Fibroblast of villous mesenchyme (primary cell): Measurements from ENCODE around the gene LIPC. TPM values are rescaled to one million over a fixed set of nuclear protein-coding genes. Genes with fewer than 3 reads are reported as not detected.

ENCODE experiments used
- DNase-seq: peaks from one replicate; pipeline ENCODE4 v3.0.0-alpha.2; 2010; ENCODE audit warnings: low read depth
- H3K4me3 ChIP-seq: 2 replicates; pipeline ENCODE4 v1.5.1; 2011; ENCODE audit warnings: low read depth, mild to moderate bottlenecking, low read length
- total RNA-seq: library from RNA; depleted of rRNA; stranded (reverse); fragments of >200 nt; gene quantifications from 2 replicates; pipeline ENCODE4 v1.2.3, GENCODE V29; 2012
- TF ChIP-seq, protein P1 (sequence below): IDR thresholded peaks from 2 replicates; pipeline ENCODE4 v1.5.1; 2012; ENCODE audit warnings: low read depth, mild to moderate bottlenecking, low read length; ENCODE audit not compliant: insufficient read depth

The LIPC gene
- total RNA-seq, 1 donor: 0.86 TPM

- DNase-seq: no peak
- TF ChIP-seq, protein P1, sequence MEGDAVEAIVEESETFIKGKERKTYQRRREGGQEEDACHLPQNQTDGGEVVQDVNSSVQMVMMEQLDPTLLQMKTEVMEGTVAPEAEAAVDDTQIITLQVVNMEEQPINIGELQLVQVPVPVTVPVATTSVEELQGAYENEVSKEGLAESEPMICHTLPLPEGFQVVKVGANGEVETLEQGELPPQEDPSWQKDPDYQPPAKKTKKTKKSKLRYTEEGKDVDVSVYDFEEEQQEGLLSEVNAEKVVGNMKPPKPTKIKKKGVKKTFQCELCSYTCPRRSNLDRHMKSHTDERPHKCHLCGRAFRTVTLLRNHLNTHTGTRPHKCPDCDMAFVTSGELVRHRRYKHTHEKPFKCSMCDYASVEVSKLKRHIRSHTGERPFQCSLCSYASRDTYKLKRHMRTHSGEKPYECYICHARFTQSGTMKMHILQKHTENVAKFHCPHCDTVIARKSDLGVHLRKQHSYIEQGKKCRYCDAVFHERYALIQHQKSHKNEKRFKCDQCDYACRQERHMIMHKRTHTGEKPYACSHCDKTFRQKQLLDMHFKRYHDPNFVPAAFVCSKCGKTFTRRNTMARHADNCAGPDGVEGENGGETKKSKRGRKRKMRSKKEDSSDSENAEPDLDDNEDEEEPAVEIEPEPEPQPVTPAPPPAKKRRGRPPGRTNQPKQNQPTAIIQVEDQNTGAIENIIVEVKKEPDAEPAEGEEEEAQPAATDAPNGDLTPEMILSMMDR: no peak
- H3K4me3 ChIP-seq: no peak overlapping the region
Observed at GRCh38 chr15:58443308-58443707, 11.5 kb downstream of the LIPC start.

GRCh38 chr15:58444056-58444455, 12.3 kb downstream of the LIPC start:
- no peak overlapping the region for H3K4me3 ChIP-seq
- TF ChIP-seq, protein P1: no peak
- DNase-seq: no peak

DNA sequence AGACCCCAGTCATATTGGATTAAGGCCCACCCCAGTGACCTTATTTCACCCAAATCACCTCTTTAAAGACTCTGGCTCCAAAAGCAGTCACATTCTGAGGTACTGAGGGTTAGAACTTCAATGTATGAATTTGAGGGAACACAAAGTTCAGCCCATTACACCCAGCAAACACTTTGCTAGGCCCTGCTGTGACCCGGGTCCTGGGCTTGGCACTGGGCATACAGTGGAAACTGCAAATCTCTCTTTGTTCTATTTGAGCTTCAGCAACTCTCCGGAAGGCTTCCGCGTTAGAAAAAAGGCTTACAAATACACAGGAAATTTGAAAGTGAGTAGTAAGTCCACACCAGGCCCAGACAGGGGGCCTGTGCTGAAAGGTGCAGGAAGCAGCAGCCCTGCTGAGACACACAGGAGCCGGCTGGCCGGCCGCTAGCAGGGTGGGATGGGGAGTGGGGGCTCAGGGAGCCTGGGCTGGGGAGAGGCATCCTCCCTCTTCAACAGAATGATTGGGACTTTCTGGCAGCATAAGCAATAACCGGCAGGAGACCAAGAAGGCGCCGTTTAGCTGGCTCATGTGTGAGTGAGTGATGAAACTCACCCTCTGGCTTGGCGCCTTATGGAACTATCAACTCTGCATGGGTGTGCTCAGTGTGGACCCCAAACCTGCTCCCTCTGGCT, 13.0 kb downstream of the LIPC start:
- DNase-seq: no peak
- no peak overlapping the region for H3K4me3 ChIP-seq
- TF ChIP-seq, protein P1: no peak

GRCh38 chr15:58445865-58446264, 14.1 kb downstream of the LIPC start:
- TF ChIP-seq, protein P1: no peak
- no peak for DNase-seq
- no peak overlapping the region for H3K4me3 ChIP-seq

DNA sequence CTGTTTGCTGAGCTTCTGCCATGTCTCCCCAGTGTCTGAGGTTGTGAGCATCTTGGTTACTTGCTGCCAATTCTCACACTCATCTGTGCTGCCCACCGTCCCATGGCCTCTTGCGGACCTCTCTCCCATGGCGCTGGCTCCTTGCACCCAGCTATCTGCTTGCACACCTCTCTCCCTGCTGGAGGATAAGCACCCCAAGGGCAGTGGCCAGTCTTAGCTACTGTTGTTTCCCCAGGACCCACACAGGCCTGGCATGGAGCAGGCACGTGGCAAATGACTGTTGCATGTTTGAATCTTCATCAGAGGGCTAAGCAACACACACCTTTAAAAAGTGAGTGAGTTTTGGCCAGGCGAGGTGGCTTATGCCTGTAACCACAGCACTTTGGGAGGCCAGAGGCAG, 14.7 kb downstream of the LIPC start:
- H3K4me3 ChIP-seq: no peak overlapping the region
- TF ChIP-seq, protein P1: no peak
- DNase-seq: no peak

DNA sequence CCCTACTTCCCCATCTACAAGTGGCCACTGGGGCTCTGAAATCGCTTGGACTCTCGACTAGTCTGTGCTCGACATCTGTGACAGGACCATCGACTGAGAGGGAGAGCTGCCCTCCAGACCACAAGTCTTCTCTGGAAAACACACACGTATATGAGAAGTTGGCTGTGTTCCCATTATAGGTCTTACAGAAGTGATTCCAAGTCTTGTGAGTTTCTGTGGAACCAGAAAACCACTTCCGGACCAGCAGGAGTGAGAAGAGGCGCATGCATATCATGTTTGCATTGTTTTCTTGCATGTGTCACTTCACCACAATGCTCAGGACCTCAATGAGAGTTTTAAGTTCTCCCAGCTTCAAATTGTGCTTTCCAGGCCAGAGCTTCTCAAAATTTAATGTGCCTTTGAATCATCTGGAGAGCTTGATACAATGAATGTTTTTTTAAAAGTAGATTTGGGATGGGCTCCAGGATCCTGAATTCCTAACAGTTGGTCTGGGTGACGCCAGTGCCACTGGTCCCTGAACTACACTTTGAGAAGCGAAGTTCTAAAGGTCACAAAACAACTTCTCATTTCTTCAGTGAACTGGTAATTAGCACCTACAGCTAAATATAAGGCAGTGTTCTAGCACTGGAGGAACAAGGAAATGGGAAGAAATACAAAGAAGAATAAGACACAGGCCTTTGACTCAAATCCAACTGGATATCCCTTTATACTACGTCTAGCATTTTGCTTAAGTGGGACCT, 15.7 kb downstream of the LIPC start:
- no peak overlapping the region for H3K4me3 ChIP-seq
- TF ChIP-seq, protein P1: no peak
- DNase-seq: peak; percentile 69

DNA sequence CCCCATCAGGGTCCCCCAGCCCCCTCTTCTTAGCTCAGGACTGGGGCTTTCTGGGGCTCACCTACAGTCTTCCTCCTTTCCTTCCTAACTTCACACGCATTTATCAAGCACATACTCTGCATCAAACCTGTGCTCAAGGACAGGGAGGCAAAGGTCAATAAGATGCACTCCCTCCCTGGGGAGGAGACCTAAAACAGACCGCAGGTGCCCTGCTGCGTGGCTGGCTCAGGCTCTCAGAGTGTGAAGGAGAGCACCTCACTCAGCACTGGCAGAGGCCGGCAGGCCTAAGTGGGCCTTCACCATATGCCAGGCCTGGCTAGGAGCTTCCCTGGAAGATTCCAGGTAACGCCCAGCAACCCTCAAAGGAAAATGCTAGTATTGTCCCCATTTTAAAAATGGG, 16.5 kb downstream of the LIPC start:
- TF ChIP-seq, protein P1: no peak
- H3K4me3 ChIP-seq: no peak overlapping the region
- DNase-seq: no peak
